Liver (tissue), 3 donors: ENCODE measurements around the gene SLC7A6OS.
"Not testable (repeated sequence)": the region's sequence is repeated elsewhere in the genome, so short reads cannot be mapped to it uniquely, and the experiment has no call there.

ENCODE experiments used
- CTCF ChIP-seq: fragments of 150-350 bp; IDR thresholded peaks from 2 replicates; pipeline ENCODE4 v1.5.1; 2017; ENCODE audit warnings: improper control_type of control experiment, low read depth, low read length; ENCODE audit not compliant: missing input control
- EGR1 ChIP-seq, 2 donors: IDR thresholded peaks; 2 replicates each; pipeline ENCODE4 v1.6.1; 2016 to 2018; ENCODE audit warnings: antibody characterized with exemption in 2 of 2, low read depth in 2 of 2
- GABPA ChIP-seq, 2 donors: IDR thresholded peaks in 1 of 2; conservative IDR thresholded peaks in 1 of 2; 2 replicates each; pipeline ENCODE4 v1.6.1; 2016; ENCODE audit warnings: antibody characterized with exemption in 2 of 2, mild to moderate bottlenecking in 1 of 2, moderate library complexity in 1 of 2
- REST ChIP-seq: IDR thresholded peaks from 2 replicates; pipeline ENCODE4 v1.6.1; 2016; ENCODE audit warnings: antibody characterized with exemption, mild to moderate bottlenecking
- RXRA ChIP-seq, 2 donors: IDR thresholded peaks; 2 replicates each; pipeline ENCODE4 v1.6.1; 2017 to 2018; ENCODE audit warnings: antibody characterized with exemption in 2 of 2, mild to moderate bottlenecking in 1 of 2
- YY1 ChIP-seq: IDR thresholded peaks from 2 replicates; pipeline ENCODE4 v1.6.1; 2016; ENCODE audit warnings: antibody characterized with exemption, mild to moderate bottlenecking
- donor health status: healthy.
- donor health status: healthy.

GRCh38 chr16:68288796-68289195 is 21.9 kb downstream of the SLC7A6OS start:
- not testable (repeated sequence) for TF ChIP-seq YY1; GABPA (IDR thresholded peaks at IDR 0.05 in 1 of 2, conservative IDR thresholded peaks at IDR 0.05 in 1 of 2); CTCF; REST; EGR1 (IDR thresholded peaks at IDR 0.05; ENCODE audit: low read depth in 2 of 2); RXRA (IDR thresholded peaks at IDR 0.05)
